Liver (tissue), 9 donors: ENCODE data around the gene TBC1D4. TPM values are rescaled to one million over a fixed set of nuclear protein-coding genes. Genes with fewer than 3 reads are reported as not detected.

ENCODE experiments used
- DNase-seq: peaks from one replicate; pipeline ENCODE4 v3.0.0-alpha.2; 2017; ENCODE audit warnings: low spot score
- H3K27ac ChIP-seq, 2 donors: one replicate each; pipeline ENCODE4 v1.7.0; 2013; ENCODE audit warnings: inconsistent platforms in 2 of 2, low read length in 2 of 2, control low read depth in 1 of 2, low read depth in 1 of 2, mild to moderate bottlenecking in 1 of 2
- H3K27me3 ChIP-seq, 4 donors: one replicate each; pipeline versions ENCODE4 v1.6.1 to v1.7.0; 2013; ENCODE audit warnings: low read length in 3 of 4, inconsistent platforms in 1 of 4, mild to moderate bottlenecking in 1 of 4, moderate library complexity in 1 of 4; ENCODE audit not compliant: control insufficient read depth in 4 of 4, insufficient read depth in 4 of 4
- H3K36me3 ChIP-seq, 4 donors: one replicate each; pipeline versions ENCODE4 v1.6.1 to v1.7.0; 2013; ENCODE audit warnings: low read length in 3 of 4, mild to moderate bottlenecking in 3 of 4, low read depth in 1 of 4, moderate library complexity in 1 of 4; ENCODE audit not compliant: control insufficient read depth in 4 of 4, insufficient read depth in 3 of 4
- H3K4me1 ChIP-seq, 4 donors: one replicate each; pipeline versions ENCODE4 v1.6.1 to v1.7.0; 2013; ENCODE audit warnings: low read length in 3 of 4, mild to moderate bottlenecking in 3 of 4, moderate library complexity in 1 of 4; ENCODE audit not compliant: control insufficient read depth in 4 of 4, insufficient read depth in 4 of 4
- H3K4me3 ChIP-seq, 3 donors: one replicate each; pipeline versions ENCODE4 v1.6.1 to v1.7.0; 2013; ENCODE audit warnings: low read length in 3 of 3, control low read depth in 1 of 3, low read depth in 1 of 3, mild to moderate bottlenecking in 1 of 3
- H3K9ac ChIP-seq, 2 donors: one replicate each; pipeline ENCODE4 v1.7.0; 2013; ENCODE audit warnings: low read length in 2 of 2, mild to moderate bottlenecking in 2 of 2, moderate library complexity in 2 of 2, control low read depth in 1 of 2, low read depth in 1 of 2
- H3K9me3 ChIP-seq, 4 donors: one replicate each; pipeline versions ENCODE4 v1.6.1 to v1.7.0; 2013; ENCODE audit warnings: low read length in 3 of 4; ENCODE audit not compliant: control insufficient read depth in 4 of 4
- EGR1 ChIP-seq, 2 donors: IDR thresholded peaks; 2 replicates each; pipeline ENCODE4 v1.6.1; 2016 to 2018; ENCODE audit warnings: antibody characterized with exemption in 2 of 2, low read depth in 2 of 2
- FOXA2 ChIP-seq: IDR thresholded peaks from 2 replicates; pipeline ENCODE4 v1.6.1; 2016; ENCODE audit warnings: antibody characterized with exemption
- SP1 ChIP-seq: IDR thresholded peaks from 2 replicates; pipeline ENCODE4 v1.6.1; 2018; ENCODE audit warnings: antibody characterized with exemption, mild to moderate bottlenecking
- WGBS: extraction: QIAGEN DNeasy Blood & Tissue Kit; methylation state at CpG from one replicate; pipeline ENCODE4 v1.1.7; 2013; 5-methylcytosine and 5-hydroxymethylcytosine counted together
- polyA plus RNA-seq, 2 donors: library from polyadenylated mRNA; stranded (reverse) in 1 of 2; unstranded in 1 of 2; fragments of 200-250 nt in 1 of 2; fragments of >200 nt in 1 of 2; fragmentation: Nextera tagmentation in 1 of 2; extraction: Ambion mirVana in 1 of 2; gene quantifications; one replicate each; pipeline versions ENCODE4 v1.2.1 to v1.2.3, GENCODE V29; 2013 to 2015
- total RNA-seq, 2 donors: library from RNA; depleted of rRNA; stranded (reverse); fragments of >200 nt; gene quantifications; one replicate each; pipeline ENCODE4 v1.2.3, GENCODE V29; 2014
- TF ChIP-seq, protein P1 (sequence below): IDR thresholded peaks from 2 replicates; pipeline ENCODE4 v1.6.1; 2016; ENCODE audit warnings: antibody characterized with exemption
- TF ChIP-seq, protein P2 (sequence below): IDR thresholded peaks from 2 replicates; pipeline ENCODE4 v1.6.1; 2016; ENCODE audit warnings: antibody characterized with exemption, mild to moderate bottlenecking
- TF ChIP-seq, protein P3 (sequence below): fragments of 150-350 bp; IDR thresholded peaks from 2 replicates; pipeline ENCODE4 v1.5.1; 2017; ENCODE audit warnings: improper control_type of control experiment, low read depth, low read length; ENCODE audit not compliant: missing input control
- TF ChIP-seq, protein P4 (sequence below): IDR thresholded peaks from 2 replicates; pipeline ENCODE4 v1.6.1; 2016; ENCODE audit warnings: antibody characterized with exemption
- donor health status: healthy.
- donor health status: healthy.
- donor health status: healthy.
- donor health status: healthy.
- donor health status: healthy.

The TBC1D4 gene
- total and polyA plus RNA-seq, 4 donors = 2.3 to 11.1 (median 6.5) TPM

DNA sequence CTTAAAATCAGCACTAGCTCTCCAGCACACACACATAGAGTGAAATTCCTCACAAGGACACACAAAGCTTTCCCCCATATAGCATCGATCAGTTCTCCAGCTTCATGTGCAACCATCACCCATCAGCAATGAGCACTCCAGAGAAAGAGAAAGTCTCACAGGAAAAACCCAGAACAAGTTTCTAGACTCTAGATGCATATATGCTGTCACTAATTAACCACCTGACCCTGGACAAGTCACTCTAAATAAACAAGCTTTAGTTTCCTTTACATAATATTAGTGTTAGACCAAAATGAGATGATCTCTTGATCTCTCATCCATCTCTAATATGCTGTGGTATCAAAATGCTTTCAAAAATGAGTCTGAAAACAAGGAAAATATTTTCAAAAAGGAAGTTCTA, 81.2 kb downstream of the TBC1D4 start:
- H3K9me3 ChIP-seq = no peaks in the 10 kb centered on the region
- 69% methylated on average over 1 of the region's 1 CpG for WGBS
- no peaks in the 10 kb centered on the region for H3K27me3 ChIP-seq
- DNase-seq = no peak
- H3K4me1 ChIP-seq = peaks cover 0 to 8% (median 5%) of the 10 kb centered on the region in 4 donors
- peak; percentile 35 for TF ChIP-seq FOXA2
- TF ChIP-seq, protein P1, sequence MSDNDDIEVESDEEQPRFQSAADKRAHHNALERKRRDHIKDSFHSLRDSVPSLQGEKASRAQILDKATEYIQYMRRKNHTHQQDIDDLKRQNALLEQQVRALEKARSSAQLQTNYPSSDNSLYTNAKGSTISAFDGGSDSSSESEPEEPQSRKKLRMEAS = no peak
- no peaks in the 10 kb centered on the region for H3K36me3 ChIP-seq
- H3K9ac ChIP-seq = no peak overlapping the region
- H3K27ac ChIP-seq = no peak overlapping the region
- H3K4me3 ChIP-seq = no peak overlapping the region

DNA sequence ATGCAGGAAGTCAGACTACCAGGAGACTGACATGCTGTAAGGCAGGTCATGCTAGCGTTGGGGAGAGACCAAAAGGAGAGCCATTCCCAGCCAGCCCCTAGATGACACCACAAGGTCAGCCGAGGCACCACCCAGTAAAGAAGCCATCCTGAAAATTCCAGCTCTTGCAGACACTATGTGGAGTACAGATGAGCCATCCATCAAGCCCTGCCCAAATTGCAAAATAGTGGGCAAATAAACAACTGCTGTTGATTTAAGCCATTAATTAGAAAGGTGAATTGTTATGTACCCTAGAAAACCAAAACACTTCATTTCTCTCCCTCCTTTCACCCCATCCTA, 82.1 kb downstream of the TBC1D4 start:
- 93% methylated on average over 2 of the region's 2 CpGs for WGBS

More for the DNA sequence above, 82.1 kb downstream of the TBC1D4 start:
- Histone ChIP-seq H3K9ac (no peak overlapping the region), H3K4me1 (peaks cover 0 to 8% (median 5%) of the 10 kb centered on the region in 4 donors), H3K27me3 (no peaks in the 10 kb centered on the region), H3K27ac (no peak overlapping the region), H3K9me3 (no peaks in the 10 kb centered on the region), H3K4me3 (no peak overlapping the region), H3K36me3 (no peaks in the 10 kb centered on the region)
- TF ChIP-seq SP1 (no peak), EGR1 (IDR thresholded peaks at IDR 0.05; ENCODE audit: low read depth in 2 of 2) (no peak)
- TF ChIP-seq, protein P1 = no peak
- TF ChIP-seq, protein P2, sequence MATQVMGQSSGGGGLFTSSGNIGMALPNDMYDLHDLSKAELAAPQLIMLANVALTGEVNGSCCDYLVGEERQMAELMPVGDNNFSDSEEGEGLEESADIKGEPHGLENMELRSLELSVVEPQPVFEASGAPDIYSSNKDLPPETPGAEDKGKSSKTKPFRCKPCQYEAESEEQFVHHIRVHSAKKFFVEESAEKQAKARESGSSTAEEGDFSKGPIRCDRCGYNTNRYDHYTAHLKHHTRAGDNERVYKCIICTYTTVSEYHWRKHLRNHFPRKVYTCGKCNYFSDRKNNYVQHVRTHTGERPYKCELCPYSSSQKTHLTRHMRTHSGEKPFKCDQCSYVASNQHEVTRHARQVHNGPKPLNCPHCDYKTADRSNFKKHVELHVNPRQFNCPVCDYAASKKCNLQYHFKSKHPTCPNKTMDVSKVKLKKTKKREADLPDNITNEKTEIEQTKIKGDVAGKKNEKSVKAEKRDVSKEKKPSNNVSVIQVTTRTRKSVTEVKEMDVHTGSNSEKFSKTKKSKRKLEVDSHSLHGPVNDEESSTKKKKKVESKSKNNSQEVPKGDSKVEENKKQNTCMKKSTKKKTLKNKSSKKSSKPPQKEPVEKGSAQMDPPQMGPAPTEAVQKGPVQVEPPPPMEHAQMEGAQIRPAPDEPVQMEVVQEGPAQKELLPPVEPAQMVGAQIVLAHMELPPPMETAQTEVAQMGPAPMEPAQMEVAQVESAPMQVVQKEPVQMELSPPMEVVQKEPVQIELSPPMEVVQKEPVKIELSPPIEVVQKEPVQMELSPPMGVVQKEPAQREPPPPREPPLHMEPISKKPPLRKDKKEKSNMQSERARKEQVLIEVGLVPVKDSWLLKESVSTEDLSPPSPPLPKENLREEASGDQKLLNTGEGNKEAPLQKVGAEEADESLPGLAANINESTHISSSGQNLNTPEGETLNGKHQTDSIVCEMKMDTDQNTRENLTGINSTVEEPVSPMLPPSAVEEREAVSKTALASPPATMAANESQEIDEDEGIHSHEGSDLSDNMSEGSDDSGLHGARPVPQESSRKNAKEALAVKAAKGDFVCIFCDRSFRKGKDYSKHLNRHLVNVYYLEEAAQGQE = no peak
- TF ChIP-seq, protein P3, sequence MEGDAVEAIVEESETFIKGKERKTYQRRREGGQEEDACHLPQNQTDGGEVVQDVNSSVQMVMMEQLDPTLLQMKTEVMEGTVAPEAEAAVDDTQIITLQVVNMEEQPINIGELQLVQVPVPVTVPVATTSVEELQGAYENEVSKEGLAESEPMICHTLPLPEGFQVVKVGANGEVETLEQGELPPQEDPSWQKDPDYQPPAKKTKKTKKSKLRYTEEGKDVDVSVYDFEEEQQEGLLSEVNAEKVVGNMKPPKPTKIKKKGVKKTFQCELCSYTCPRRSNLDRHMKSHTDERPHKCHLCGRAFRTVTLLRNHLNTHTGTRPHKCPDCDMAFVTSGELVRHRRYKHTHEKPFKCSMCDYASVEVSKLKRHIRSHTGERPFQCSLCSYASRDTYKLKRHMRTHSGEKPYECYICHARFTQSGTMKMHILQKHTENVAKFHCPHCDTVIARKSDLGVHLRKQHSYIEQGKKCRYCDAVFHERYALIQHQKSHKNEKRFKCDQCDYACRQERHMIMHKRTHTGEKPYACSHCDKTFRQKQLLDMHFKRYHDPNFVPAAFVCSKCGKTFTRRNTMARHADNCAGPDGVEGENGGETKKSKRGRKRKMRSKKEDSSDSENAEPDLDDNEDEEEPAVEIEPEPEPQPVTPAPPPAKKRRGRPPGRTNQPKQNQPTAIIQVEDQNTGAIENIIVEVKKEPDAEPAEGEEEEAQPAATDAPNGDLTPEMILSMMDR = no peak
- TF ChIP-seq, protein P4, sequence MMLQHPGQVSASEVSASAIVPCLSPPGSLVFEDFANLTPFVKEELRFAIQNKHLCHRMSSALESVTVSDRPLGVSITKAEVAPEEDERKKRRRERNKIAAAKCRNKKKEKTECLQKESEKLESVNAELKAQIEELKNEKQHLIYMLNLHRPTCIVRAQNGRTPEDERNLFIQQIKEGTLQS = no peak
- DNase-seq = no peak
